Measurements from ENCODE around the gene MRPS23. TPM values are rescaled to one million over a fixed set of nuclear protein-coding genes. Genes with fewer than 3 reads are reported as not detected.

MRPS23 gene
- total and polyA plus RNA-seq, 7 donors: 27.2 to 91.1 (median 49.2) TPM

- intact Hi-C loops (cut with DNase I): no loop called here
- TF ChIP-seq, protein P1, sequence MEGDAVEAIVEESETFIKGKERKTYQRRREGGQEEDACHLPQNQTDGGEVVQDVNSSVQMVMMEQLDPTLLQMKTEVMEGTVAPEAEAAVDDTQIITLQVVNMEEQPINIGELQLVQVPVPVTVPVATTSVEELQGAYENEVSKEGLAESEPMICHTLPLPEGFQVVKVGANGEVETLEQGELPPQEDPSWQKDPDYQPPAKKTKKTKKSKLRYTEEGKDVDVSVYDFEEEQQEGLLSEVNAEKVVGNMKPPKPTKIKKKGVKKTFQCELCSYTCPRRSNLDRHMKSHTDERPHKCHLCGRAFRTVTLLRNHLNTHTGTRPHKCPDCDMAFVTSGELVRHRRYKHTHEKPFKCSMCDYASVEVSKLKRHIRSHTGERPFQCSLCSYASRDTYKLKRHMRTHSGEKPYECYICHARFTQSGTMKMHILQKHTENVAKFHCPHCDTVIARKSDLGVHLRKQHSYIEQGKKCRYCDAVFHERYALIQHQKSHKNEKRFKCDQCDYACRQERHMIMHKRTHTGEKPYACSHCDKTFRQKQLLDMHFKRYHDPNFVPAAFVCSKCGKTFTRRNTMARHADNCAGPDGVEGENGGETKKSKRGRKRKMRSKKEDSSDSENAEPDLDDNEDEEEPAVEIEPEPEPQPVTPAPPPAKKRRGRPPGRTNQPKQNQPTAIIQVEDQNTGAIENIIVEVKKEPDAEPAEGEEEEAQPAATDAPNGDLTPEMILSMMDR (IDR thresholded peaks at IDR 0.05): no peak
- WGBS, 3 donors: 82 to 83% (median 83%) methylated on average over 16 of the region's 16 CpGs
- Histone ChIP-seq H3K36me3 (ENCODE audit: insufficient read depth in 1 of 2, low read depth in 1 of 2) (peaks cover 3 to 39% of the 10 kb centered on the region in 2 donors), H3K27me3 (ENCODE audit: insufficient read depth in 3 of 3, low read length in 2 of 3) (no peaks in the 10 kb centered on the region), H3K9me3 (no peaks in the 10 kb centered on the region), H3K27ac (peak overlapping the region; percentile 84), H3K4me3 (no peak overlapping the region), H3K4me1 (peaks cover 72% of the 10 kb centered on the region)
- ATAC-seq (no peak), DNase-seq (no peak)
Measured at GRCh38 chr17:57873261-57874057, 23.6 kb upstream of the MRPS23 start.

- ATAC-seq (no peak), DNase-seq (no peak)
- intact Hi-C loops (cut with DNase I): no loop called here
- 85 to 87% (median 86%) methylated on average over 14 of the region's 14 CpGs for WGBS, 3 donors
- Histone ChIP-seq H3K4me3 (no peak overlapping the region), H3K27me3 (ENCODE audit: insufficient read depth in 3 of 3, low read length in 2 of 3) (no peaks in the 10 kb centered on the region), H3K36me3 (ENCODE audit: insufficient read depth in 1 of 2, low read depth in 1 of 2) (peaks cover 3 to 39% of the 10 kb centered on the region in 2 donors), H3K4me1 (peaks cover 73% of the 10 kb centered on the region), H3K9me3 (no peaks in the 10 kb centered on the region), H3K27ac (peak overlapping the region; percentile 23)
- TF ChIP-seq, protein P1 (IDR thresholded peaks at IDR 0.05): no peak
Measured at GRCh38 chr17:57872536-57872935, 22.7 kb upstream of the MRPS23 start.

DNA sequence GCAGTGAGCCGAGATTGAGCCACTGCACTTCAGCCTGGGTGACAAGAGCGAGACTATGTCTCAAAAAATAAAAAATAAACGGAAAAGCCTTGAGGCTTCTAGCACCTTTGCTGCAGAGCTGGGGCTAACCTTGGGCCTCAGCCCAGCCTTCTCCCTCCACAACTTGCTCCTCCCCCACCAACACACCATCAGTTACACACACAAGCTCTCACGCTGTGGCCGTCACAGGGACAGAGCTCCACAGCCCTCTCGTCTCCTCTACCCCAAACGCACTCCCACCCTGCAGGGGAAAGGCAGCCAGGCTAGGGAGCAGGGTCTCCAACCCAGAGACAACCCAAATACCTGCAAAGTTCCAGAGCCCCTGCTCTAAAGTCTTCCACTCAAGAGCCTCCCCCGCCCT lies 22.0 kb upstream of the MRPS23 start:
- Histone ChIP-seq H3K9me3 (no peaks in the 10 kb centered on the region), H3K36me3 (ENCODE audit: insufficient read depth in 1 of 2, low read depth in 1 of 2) (peaks cover 3 to 42% of the 10 kb centered on the region in 2 donors), H3K27me3 (ENCODE audit: insufficient read depth in 3 of 3, low read length in 2 of 3) (no peaks in the 10 kb centered on the region), H3K27ac (peak overlapping the region; percentile 48), H3K4me3 (no peak overlapping the region), H3K4me1 (peaks cover 78% of the 10 kb centered on the region)
- TF ChIP-seq, protein P1 (IDR thresholded peaks at IDR 0.05): no peak
- 85 to 95% (median 88%) methylated on average over 8 of the region's 8 CpGs for WGBS, 3 donors
- DNase-seq: no peak
- intact Hi-C loops (cut with DNase I): no loop called here
- no peak for ATAC-seq

DNA sequence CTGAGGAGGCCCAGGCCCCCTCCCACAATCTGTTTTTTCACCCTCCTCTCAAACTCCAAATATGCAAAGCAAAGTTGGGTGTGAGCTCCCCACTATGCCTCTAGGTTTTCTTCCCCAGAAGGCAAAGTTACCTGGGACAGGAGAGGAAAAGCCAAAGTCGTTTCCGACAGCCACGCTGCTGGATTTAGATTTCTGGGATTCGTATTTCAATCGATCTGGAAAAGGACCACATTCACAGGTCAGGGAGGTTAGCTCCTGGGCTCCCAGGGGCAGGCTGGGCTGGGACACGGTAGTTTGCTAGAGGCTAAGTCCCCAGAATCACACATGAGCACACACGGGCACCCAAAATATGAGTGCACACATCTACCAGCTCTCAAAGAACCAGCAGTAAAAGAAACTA lies 21.3 kb upstream of the MRPS23 start:
- WGBS, 3 donors: 35 to 77% (median 40%) methylated on average over 7 of the region's 7 CpGs
- DNase-seq (no peak), ATAC-seq (no peak)
- Histone ChIP-seq H3K9me3 (no peaks in the 10 kb centered on the region), H3K4me1 (peaks cover 71% of the 10 kb centered on the region), H3K27ac (peak overlapping the region; percentile 48), H3K36me3 (ENCODE audit: insufficient read depth in 1 of 2, low read depth in 1 of 2) (peaks cover 3 to 43% of the 10 kb centered on the region in 2 donors), H3K27me3 (ENCODE audit: insufficient read depth in 3 of 3, low read length in 2 of 3) (no peaks in the 10 kb centered on the region), H3K4me3 (no peak overlapping the region)
- intact Hi-C loops (cut with DNase I): no loop called here
- TF ChIP-seq, protein P1 (IDR thresholded peaks at IDR 0.05): no peak

GRCh38 chr17:57870283-57870635 lies 20.4 kb upstream of the MRPS23 start:
- intact Hi-C loops (cut with DNase I): no loop called here
- Histone ChIP-seq H3K4me1 (peaks cover 63% of the 10 kb centered on the region), H3K27ac (no peak overlapping the region), H3K27me3 (ENCODE audit: insufficient read depth in 3 of 3, low read length in 2 of 3) (no peaks in the 10 kb centered on the region), H3K4me3 (no peak overlapping the region), H3K36me3 (ENCODE audit: insufficient read depth in 1 of 2, low read depth in 1 of 2) (peaks cover 3 to 52% of the 10 kb centered on the region in 2 donors), H3K9me3 (no peaks in the 10 kb centered on the region)
- ATAC-seq: no peak
- DNase-seq: no peak
- TF ChIP-seq, protein P1 (IDR thresholded peaks at IDR 0.05): no peak
